ENCODE results near the gene RAB25.
"Not testable (repeated sequence)": the region's sequence is repeated elsewhere in the genome, so short reads cannot be mapped to it uniquely, and the experiment has no call there.

RAB25 gene

GRCh38 chr1:156113282-156113950 lies 52.5 kb downstream of the RAB25 start:
- ChIA-PET CTCF (interaction anchor here (3.5 kb wide), 1 partner anchor 17 kb away, joined by 20 read pairs; no protein-coding TSS in a partner anchor), POLR2A (ENCODE audit: low non-redundant PET) (interaction anchor here (0.8 to 2.0 kb wide), 4 partner anchors 9 to 99 kb away, joined by 3 to 6 read pairs (median 4); partner anchors contain the start of gene PMF1)
- peak overlapping the region; percentile 100 for H3K27ac ChIP-seq
- no peak for DNase-seq (ENCODE audit: low spot score)
- TF ChIP-seq CTCF (conservative IDR thresholded peaks at IDR 0.05; ENCODE audit: low read depth): no peak

GRCh38 chr1:156114101-156114918 lies 53.4 kb downstream of the RAB25 start, which contains the start of gene LMNA:
Gene LMNA, plus strand, starts transcription at chr1:156114711. Its CDS starts 208 bp downstream, at chr1:156114919.
- peak within 1 kb of the TSS; percentile 100 for H3K27ac ChIP-seq
- CTCF ChIA-PET: interaction anchor here (0.7 to 3.5 kb wide), 3 partner anchors 18 to 180 kb away, joined by 3 to 20 read pairs (median 4); partner anchors contain the start of gene KHDC4

GRCh38 chr1:156114919-156115513 lies 54.1 kb downstream of the RAB25 start:
- POLR2A ChIA-PET (ENCODE audit: low non-redundant PET): interaction anchor here (0.5 to 2.3 kb wide), 5 partner anchors 9 to 21 kb away, joined by 3 to 12 read pairs (median 5); no protein-coding TSS in a partner anchor
- no peak for DNase-seq (ENCODE audit: low spot score)
- TF ChIP-seq CTCF (conservative IDR thresholded peaks at IDR 0.05; ENCODE audit: low read depth): no peak
- H3K27ac ChIP-seq: peak overlapping the region; percentile 100
- CTCF ChIA-PET: interaction anchor here (0.6 to 3.5 kb wide), 4 partner anchors 19 to 181 kb away, joined by 3 to 20 read pairs (median 4); partner anchors contain the start of gene KHDC4

More at GRCh38 chr1:156114101-156114918, 53.4 kb downstream of the RAB25 start, which contains the start of gene LMNA:
- no peak for TF ChIP-seq CTCF (conservative IDR thresholded peaks at IDR 0.05; ENCODE audit: low read depth)
- POLR2A ChIA-PET (ENCODE audit: low non-redundant PET): interaction anchor here (0.7 to 2.3 kb wide), 7 partner anchors 8 to 98 kb away, joined by 3 to 12 read pairs (median 4); partner anchors contain the start of gene PMF1
- peak; percentile 98 for DNase-seq (ENCODE audit: low spot score)

GRCh38 chr1:156115514-156116374 lies 54.8 kb downstream of the RAB25 start:
- POLR2A ChIA-PET (ENCODE audit: low non-redundant PET): interaction anchor here (0.5 to 2.3 kb wide), 6 partner anchors 12 to 21 kb away, joined by 3 to 12 read pairs (median 4); no protein-coding TSS in a partner anchor
- DNase-seq (ENCODE audit: low spot score): no peak
- H3K27ac ChIP-seq: peak overlapping the region; percentile 100
- no peak for TF ChIP-seq CTCF (conservative IDR thresholded peaks at IDR 0.05; ENCODE audit: low read depth)
- CTCF ChIA-PET: interaction anchor here (0.6 to 3.5 kb wide), 4 partner anchors 15 to 107 kb away, joined by 3 to 20 read pairs (median 6); no protein-coding TSS in a partner anchor

GRCh38 chr1:156116731-156117130 lies 55.8 kb downstream of the RAB25 start:
- ChIA-PET POLR2A (ENCODE audit: low non-redundant PET) (interaction anchor here (0.6 to 1.1 kb wide), 2 partner anchors 13 to 18 kb away, joined by 3 read pairs; no protein-coding TSS in a partner anchor), CTCF (interaction anchor here (0.6 to 1.5 kb wide), 3 partner anchors 13 to 110 kb away, joined by 3 to 5 read pairs (median 3); no protein-coding TSS in a partner anchor)
- DNase-seq (ENCODE audit: low spot score): not testable (repeated sequence)
- H3K27ac ChIP-seq: peak overlapping the region; percentile 100

Data from RWPE1 (cell line).